GM18508 (cell line): ENCODE data around the gene LIPT1.
"Not testable (repeated sequence)": the region's sequence is repeated elsewhere in the genome, so short reads cannot be mapped to it uniquely, and the experiment has no call there.

ENCODE experiments used
- ATAC-seq: cut with Tn5 transposase; IDR thresholded peaks from one replicate; pipeline ENCODE4 v1.9.1; 2021; ENCODE audit warnings: moderate number of reproducible peaks; ENCODE audit not compliant: insufficient read depth, unreplicated experiment

The LIPT1 gene

GRCh38 chr2:99154643-99155536 lies at the start of gene LIPT1, which contains the start of gene TSGA10:
TSS of gene LIPT1 (plus strand) at chr2:99154967. CDS start at chr2:99161958, 6,991 bp downstream.
TSS of gene TSGA10 (minus strand) at chr2:99154942. CDS start at chr2:99109439, 45,503 bp downstream.
- peak; percentile 75 for ATAC-seq

- no peak for ATAC-seq
These were observed 47.9 kb upstream of the LIPT1 start for GRCh38 chr2:99106913-99107312.

DNA sequence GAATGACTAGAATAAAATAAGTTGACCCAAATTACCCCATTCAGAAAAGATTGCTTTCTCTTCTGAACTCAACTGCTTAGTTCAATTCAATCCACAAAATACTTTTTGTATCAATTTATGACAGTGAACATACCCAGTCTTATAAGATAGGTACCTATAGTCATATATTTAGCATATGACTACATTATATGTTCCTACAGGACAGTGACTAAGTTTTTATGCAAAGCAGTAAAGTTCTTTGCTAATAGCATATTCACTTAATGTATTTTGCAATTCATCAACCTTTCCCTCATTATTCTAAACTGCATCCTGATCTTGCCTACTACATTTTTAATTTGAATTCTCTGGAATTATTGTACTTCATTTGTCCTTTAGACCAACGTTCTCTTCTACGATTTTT lies 43.5 kb upstream of the LIPT1 start:
- no peak for ATAC-seq

- ATAC-seq = no peak
These were observed 42.8 kb upstream of the LIPT1 start for GRCh38 chr2:99111945-99112344.

DNA sequence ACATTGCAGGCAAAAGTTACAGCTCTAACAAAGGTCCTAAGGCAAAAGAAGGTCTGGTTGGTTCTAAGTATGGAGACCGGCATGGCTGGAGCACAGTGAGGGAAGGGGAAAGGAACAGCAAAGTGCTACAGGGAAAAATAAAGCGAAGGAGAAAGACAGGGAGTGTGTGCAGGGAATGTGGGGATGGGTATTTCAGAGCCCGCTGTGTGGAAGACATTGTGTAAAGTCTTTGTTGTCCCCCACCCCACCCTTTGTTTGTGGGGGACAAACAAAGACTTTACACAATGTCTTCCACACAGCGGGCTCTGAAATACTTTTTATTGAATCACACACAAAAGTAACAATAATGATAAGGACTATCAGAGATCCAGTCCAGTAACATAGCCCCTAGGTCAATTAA lies 42.1 kb upstream of the LIPT1 start:
- no peak for ATAC-seq

DNA sequence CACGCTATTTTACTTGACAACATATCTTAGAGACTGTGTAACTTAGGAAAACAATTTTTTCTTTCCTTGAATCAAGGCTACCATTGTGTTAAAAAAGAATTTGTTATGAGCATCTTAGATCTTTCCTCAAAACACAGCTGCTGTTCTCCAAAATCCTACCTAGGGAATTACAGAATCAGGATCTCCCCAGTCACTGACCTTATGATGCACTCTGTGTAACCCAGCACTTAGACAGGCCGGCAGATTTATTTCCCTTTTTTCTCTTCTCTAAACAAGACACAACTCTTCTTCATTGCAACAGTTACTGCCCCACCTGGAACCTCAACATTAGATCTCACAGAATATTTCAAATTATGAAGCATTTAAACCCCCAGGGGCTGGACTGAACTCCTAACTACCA lies 26.8 kb upstream of the LIPT1 start:
- ATAC-seq = no peak

DNA sequence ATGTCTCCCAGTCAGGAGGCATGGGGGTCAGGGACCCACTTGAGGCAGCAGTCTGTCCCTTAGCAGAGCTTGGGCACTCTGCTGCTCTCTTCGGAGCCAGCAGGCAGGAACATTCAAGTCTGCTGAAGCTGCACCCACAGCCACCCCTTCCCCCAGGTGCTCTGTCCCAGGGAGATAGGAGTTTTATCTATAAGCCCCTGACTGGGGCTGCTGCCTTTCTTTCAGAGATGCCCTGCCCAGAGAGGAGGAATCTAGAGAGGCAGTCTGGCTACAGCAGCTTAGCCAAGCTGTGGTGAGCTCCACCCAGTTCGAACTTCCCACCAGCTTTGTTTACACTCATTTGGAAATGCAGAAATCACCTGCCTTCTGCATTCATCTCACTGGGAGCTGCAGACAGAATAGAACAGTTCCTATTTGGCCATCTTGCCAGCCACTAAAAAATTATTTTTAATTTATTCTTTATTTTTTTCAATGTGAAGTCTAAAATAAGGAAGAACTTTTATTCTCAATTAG lies 19.7 kb upstream of the LIPT1 start:
- ATAC-seq = not testable (repeated sequence)

GRCh38 chr2:99139003-99139402 lies 15.8 kb upstream of the LIPT1 start:
- ATAC-seq = no peak

- peak; percentile 3 for ATAC-seq
These were observed 14.5 kb upstream of the LIPT1 start for GRCh38 chr2:99140056-99140859.

GRCh38 chr2:99140860-99141109 lies 14.0 kb upstream of the LIPT1 start:
- peak; percentile 15 for ATAC-seq

DNA sequence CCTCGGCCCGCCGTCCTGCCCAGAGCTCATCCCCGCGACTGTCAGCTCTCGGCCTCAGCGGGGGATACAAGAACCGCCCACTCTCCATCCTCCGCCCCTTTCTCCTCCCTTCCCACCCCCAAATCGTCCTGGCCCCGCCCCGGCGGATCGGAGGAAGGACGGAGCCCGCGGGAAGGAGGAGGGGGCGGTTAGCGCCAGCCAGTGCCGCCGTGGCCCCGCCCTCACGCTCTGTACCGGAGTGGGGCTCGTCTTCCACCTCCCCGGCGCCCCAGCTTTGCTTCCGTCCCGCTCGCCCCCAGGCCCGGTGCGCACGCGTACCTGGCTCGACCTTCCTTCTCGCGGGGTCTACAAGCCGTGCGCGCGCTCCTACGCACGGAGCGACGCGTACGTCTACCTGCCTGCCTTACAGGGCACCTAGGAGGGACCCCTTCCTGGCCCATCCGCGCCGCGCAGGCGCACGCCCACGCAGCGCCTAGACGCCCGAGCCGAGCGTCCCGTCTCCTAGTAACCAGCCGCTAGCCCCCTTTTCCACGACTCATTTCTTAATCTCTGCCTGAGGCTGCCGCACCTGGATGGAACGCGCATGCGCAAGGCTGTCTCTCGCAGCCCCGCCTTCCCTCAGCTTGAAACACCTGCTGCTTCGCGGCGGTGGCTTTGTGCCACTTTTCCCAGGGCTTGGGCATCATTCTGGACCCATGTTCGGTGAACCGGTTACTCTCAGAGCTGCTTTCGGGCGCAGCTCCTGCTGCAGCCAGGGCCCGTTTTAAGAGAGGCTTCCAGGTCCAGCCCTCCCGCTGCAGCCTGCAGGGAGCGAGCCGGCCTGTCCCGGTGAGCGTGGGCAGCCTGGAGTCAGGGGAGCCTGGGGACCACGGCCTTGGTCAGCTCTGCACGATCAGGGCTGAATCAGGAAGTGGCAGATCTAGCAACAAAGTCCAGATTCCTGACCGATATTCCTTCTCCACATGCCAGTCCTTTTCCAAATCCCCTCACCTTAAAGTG lies 13.4 kb upstream of the LIPT1 start, which contains the start of gene C2orf15:
C2orf15 (plus strand) TSS at position 598 of the 999 bp plus-strand sequence. CDS start 8,852 bp downstream, outside the sequence.
- peak; percentile 65 for ATAC-seq

- no peak for ATAC-seq
These were observed 4.1 kb upstream of the LIPT1 start for GRCh38 chr2:99150706-99151105.

GRCh38 chr2:99152199-99152895 lies 2.4 kb upstream of the LIPT1 start:
- ATAC-seq = no peak

DNA sequence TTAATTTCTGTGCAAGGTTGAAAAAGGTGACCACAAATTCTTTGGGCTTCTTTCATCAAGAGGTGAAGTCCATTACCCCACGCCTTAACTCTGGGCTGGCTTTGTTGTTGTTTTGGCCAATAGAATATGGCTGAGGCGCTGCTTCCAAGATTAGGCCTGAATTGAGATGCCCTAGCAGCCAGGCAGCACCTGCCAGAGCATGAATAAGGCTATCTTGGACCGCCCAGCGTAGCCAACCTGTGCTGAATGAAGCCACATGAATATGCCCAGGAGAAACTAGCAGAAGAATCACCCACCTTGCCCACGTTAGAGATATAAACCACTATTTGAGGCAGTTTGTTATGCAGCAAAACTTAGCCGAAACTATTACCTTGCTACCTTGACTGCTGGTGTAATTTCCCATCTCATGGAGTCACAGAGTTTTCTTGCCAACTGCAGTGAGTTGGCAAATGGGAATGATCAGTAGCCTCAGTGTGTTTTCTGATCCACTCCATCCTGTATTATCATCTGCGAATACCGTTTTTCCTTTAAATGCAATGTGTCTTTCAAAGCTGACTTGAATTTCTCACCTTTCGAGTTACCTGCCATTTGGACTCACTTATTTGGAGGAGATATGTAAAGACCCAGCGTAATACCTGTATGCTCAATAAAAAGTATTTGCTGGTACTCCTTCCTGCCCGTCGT lies 704 bp upstream of the LIPT1 start:
- no peak for ATAC-seq

DNA sequence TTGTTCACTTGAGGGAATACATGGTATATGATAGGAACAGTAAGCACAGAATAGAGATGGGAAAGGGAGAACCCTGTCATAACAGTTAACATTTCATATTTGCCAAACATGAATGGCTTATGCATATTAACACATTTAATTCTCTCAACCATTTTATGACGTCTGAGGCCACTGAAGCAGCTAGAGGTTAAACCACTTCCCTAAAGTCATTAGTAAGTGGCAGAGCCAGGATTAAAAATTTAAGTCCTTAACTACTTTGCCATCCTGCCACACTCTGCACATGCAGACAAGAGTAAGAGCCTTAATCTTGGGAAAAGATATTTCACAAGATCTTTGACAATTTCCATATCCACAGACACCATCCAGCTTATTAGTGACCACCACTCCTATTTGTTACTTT lies 2.1 kb downstream of the LIPT1 start:
- no peak for ATAC-seq

GRCh38 chr2:99158599-99158998 lies 3.8 kb downstream of the LIPT1 start:
- no peak for ATAC-seq

GRCh38 chr2:99159594-99159993 lies 4.8 kb downstream of the LIPT1 start:
- ATAC-seq = no peak

- no peak for ATAC-seq
These were observed 11.5 kb downstream of the LIPT1 start for GRCh38 chr2:99166218-99166617.

DNA sequence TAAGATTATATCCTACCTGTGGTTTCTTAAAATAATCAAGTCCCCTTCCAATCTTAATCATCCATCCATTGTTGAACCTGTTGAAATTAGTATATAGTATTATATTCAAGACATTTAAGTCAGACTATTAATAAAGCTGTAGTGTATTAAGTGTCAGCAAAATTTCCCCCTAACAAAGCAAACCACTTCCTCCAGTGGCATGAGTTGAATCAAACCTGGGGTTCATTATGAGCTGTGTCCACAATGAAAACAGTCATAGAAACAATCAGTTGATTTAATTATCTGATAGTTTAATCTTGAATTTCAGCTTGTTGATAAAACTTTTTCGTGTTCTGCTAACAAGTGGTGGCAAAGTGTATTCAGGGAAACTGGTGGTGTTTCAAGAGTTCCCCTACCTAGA lies 14.8 kb downstream of the LIPT1 start:
- ATAC-seq = no peak
